Endothelial cell of hepatic sinusoid (primary cell): ENCODE data around the gene RAB40C.

Source experiments
- in situ Hi-C: cut with HindIII; loops from 2 replicates; pipeline ENCODE4 v1.10.0; 2017; ENCODE audit warnings: low sequenced_read_pairs

RAB40C gene

DNA sequence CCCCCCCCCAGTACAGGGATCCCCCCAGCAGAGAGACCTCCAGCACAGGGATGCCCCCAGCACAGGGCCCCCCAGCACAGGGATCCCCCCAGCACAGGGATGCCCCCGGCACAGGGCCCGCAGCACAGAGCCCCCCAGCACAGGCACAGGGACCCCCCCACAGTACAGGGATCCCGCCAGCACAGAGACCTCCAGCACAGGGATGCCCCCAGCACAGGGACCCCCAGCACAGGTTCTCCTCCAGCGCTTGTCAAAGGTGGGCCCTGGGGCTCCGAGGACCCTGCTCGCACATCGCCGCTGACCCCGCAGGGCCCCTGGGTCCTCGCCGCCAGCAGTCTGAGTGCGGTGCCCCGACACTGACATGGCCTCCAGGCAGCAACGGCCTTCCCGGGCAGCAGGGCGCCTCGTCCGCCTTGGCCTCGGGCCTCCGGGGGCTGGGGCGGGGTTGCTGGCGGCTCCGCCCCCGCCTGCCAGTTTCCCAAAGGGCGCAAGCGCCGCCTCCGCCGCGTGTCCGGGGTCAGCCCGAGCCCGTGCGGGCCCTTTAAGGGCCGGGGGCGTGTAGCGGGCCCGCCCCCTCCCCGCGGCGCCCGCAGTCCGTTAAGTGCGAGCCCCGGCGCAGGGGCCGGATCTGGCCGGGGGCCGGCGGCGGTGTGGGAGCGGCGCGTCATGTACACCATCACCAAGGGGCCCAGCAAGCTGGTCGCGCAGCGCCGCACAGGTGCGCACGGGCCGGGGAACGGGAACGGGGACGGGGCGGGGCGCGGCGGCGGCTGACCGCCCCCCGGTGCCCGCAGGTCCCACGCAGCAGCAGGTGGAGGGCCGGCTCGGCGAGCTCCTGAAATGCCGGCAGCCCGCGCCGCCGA is 51.7 kb downstream of the RAB40C start, which contains the start of gene MCRIP2:
Gene MCRIP2, plus strand, starts transcription at position 503 of the 863 bp plus-strand sequence. Its CDS starts 164 bp downstream, at position 667.
- in situ Hi-C loops: loop anchor here (25.0 kb wide), 1 partner anchor 104 kb away; the partner anchor contains the start of gene CAPN15

GRCh38 chr16:642189-643049 is 52.6 kb downstream of the RAB40C start:
- in situ Hi-C loops: loop anchor here (25.0 kb wide), 1 partner anchor 105 kb away; the partner anchor contains the start of gene CAPN15

GRCh38 chr16:643050-643368 is 53.1 kb downstream of the RAB40C start:
- in situ Hi-C loops: loop anchor here (25.0 kb wide), 1 partner anchor 106 kb away; the partner anchor contains the start of gene CAPN15

- in situ Hi-C loops: loop anchor here (25.0 kb wide), 1 partner anchor 107 kb away; the partner anchor contains the start of gene CAPN15
Observed at GRCh38 chr16:644556-644955, 54.7 kb downstream of the RAB40C start.

DNA sequence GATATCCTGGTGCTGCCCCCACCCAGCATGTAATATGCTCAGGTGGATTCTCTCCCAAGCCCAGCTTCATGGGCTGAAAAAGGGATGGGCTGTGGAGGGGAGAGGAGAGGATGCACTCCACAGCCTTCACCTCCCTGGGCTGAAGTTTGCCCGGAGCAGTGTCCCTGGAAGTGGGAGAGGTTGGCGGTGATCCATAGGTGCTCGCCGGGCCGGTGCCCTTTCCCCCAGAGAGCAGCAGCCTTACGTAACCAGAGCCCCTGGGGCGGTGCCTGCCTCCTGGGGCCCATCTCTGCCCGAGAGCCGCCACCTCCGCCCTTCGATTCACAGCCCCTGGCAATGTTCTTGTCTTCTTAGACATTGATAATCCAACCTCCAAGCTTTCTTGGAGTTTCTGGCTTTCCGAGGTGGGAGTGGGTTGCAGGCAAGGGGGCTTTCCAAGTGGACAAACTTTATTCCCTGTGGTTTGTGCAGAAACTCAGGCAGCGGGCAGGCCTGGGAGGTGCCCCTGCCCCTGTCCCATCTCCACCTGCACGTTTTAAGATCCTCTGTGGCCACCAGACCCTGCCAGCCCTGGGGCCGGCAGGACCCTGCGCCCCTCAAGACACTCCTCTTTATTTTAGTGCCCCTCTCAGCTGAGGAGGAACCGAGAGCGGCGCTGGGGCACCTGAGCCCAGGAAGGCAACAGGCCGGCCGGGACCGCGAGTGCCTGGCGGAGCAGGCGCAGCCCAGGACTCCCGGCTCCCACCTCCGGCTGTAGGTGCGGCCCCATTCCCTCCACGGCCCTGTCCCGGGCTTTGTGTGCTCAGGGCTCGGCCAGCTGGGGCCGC is 56.2 kb downstream of the RAB40C start:
- in situ Hi-C loops: loop anchor here (25.0 kb wide), 1 partner anchor 109 kb away; the partner anchor contains the start of gene CAPN15

GRCh38 chr16:646679-647172 is 56.9 kb downstream of the RAB40C start:
- in situ Hi-C loops: loop anchor here (25.0 kb wide), 1 partner anchor 109 kb away; the partner anchor contains the start of gene CAPN15

DNA sequence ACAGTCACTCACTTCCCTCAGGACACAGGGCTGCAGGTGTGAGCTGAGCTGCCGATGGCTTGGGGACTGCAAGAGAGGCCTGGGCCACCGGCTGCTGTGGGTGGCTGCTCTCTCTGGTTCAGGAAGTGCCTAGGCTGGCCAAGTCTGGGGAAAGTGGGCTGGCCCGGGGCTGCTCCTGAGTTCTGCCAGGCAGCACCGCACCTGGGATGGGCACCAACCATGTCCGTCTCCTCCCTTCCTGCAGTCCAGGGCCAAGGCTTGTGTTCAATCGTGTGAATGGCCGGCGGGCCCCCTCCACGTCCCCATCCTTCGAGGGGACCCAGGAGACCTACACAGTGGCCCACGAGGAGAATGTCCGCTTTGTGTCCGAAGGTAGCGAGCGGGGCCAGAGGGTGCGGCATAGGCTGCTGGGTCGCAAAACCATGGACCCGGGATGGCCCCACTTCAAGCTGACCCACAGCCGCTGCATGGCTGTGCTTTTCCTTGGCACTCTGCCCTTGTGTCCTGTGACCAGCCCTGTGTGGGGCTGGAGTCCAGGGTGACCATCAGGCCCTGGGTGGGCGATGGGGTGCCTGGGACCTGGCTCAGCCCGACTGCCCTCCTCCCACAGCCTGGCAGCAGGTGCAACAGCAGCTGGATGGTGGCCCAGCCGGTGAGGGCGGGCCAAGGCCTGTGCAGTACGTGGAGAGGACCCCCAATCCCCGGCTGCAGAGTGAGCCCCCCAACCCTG is 57.5 kb downstream of the RAB40C start:
- in situ Hi-C loops: loop anchor here (25.0 kb wide), 1 partner anchor 110 kb away; the partner anchor contains the start of gene CAPN15

- in situ Hi-C loops: loop anchor here (25.0 kb wide), 1 partner anchor 111 kb away; the partner anchor contains the start of gene CAPN15
Observed at GRCh38 chr16:648071-648780, 58.4 kb downstream of the RAB40C start.

- in situ Hi-C loops: loop anchor here (25.0 kb wide), 1 partner anchor 112 kb away; the partner anchor contains the start of gene CAPN15
Observed at GRCh38 chr16:648781-649589, 59.1 kb downstream of the RAB40C start, which contains the start of gene WDR90. Gene WDR90, plus strand, starts transcription at chr16:649365. Its CDS starts 52 bp downstream, at chr16:649417.

DNA sequence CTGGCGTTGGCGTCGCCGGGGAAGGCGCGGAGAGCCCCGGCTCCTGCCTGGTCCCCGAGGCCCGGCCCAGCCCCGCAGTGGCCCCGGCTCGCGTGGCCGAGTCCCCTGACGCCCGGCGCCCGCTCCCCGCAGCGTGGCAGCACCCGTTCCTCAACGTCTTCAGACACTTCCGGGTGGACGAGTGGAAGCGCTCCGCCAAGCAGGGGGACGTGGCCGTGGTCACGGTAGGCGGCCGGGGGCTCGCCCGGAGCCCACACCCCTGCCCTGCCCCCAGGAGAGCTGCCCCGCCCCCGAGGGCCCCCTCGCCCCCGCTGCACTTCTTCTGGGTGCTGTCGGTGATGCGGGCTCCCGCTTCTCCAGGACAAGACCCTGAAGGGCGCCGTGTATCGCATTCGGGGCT is 59.8 kb downstream of the RAB40C start:
- in situ Hi-C loops: loop anchor here (10.0 to 25.0 kb wide), 2 partner anchors 65 to 112 kb away; partner anchors contain the start of genes CAPN15 and METRN

GRCh38 chr16:651844-652243 is 62.0 kb downstream of the RAB40C start:
- in situ Hi-C loops: loop anchor here (10.0 kb wide), 1 partner anchor 63 kb away; the partner anchor contains the start of gene METRN

- in situ Hi-C loops: loop anchor here (10.0 kb wide), 1 partner anchor 62 kb away; the partner anchor contains the start of gene METRN
Observed at GRCh38 chr16:652454-653305, 62.8 kb downstream of the RAB40C start.

DNA sequence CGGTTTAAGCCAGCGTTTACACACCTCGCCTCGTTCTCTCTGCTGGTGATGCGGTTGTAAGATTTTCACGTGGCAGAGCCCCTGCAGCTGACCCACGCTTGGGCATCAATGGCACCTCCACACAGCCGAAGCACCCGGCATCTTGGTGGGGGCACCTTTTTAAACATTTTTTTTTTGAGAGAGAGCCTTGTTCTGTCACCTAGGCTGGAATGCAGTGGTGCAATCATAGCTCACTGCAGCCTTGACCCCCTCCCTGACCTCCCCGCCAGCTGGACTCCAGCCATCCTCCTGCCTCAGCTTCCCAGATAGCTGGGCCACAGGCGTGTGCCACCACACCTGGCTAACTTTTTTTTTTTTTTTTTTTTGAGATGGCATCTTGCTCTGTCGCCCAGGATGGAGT is 64.2 kb downstream of the RAB40C start:
- in situ Hi-C loops: loop anchor here (10.0 kb wide), 1 partner anchor 61 kb away; the partner anchor contains the start of gene METRN

DNA sequence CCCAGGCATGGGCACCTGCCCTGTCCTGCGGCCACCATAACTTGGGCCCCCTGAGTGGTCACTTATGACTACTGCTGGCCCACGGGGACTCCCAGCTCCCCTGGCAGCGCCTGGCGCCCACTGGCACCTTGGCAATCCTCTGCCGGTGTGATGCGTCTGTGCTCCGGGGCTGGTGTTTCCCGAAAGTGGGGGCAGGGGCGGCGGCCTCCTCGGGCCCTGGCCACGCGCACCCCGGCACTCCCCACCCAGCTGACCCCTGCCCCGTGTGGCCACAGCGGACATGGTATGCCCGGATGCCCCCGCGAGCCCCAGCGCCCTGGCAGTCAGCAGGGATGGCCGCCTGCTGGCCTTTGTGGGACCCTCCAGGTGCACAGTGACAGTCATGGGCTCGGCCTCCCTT is 67.6 kb downstream of the RAB40C start:
- in situ Hi-C loops: loop anchor here (10.0 kb wide), 1 partner anchor 57 kb away; the partner anchor contains the start of gene METRN

DNA sequence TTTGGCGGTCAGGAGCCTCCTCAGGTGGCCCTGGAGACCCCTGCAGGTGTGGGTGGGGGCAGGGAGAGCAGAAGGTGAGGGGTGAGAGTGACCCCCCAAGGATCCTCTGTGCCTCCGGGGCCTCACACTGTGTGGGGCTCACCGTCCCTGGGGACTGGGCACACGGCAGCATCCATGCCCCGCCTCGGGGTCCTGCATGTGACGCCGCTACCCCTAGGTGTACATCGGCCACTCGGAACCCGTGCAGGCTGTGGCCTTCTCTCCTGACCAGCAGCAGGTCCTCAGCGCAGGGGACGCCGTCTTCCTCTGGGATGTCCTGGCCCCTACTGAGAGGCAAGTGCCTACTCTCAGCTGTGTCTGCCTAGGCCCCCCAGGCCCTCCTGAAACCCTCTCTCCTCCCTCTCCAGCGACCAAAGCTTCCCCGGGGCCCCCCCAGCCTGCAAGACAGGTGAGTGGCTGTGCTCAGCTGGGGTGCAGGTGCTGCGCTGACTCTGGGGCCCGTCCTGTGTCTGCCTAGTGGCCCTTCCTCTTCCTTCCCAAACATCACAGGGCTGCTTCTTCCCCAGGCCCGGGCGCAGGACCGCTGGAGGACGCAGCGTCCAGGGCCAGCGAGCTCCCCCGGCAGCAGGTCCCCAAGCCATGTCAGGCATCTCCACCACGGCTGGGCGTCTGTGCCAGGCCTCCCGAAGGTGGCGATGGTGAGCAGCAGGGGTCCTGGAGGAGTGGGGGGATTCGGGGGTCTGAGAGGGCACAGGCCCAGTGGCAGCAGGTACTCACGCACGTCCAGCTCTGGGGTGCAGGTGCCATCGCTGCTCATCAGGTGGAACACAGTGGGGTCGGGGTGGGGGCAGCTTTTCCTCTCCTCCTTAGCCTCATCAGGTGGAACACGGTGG is 69.1 kb downstream of the RAB40C start:
- in situ Hi-C loops: loop anchor here (10.0 kb wide), 1 partner anchor 56 kb away; the partner anchor contains the start of gene METRN
